ENCODE measurements around the gene ACO2.
A peak's percentile ranks its signal among the peaks of the same experiment; 100 is the strongest.

Gene ACO2

DNA sequence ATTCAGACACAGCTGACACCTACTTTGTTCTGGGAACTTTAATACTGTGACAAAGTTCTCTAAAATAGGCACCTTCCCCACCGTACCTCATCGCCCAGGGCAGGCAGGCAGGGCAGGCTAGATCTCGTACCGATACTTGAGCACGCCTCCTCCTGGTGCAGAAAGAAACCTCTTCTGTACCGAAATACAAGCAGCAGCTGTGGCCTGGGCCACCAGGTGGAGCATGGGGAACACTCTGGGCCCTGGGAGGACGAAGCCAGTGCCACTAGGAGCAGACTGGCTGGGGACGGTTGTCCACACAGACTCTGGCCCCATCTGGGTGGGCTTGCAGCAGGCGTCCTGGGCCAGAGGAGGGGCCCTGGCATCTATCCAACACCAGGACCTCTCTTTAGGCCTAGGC, 108.0 kb downstream of the ACO2 start:
- no peak for FAIRE-seq
- DNase-seq (ENCODE audit: insufficient read length, low spot score) = peak; percentile 39
- TF ChIP-seq, protein P1, sequence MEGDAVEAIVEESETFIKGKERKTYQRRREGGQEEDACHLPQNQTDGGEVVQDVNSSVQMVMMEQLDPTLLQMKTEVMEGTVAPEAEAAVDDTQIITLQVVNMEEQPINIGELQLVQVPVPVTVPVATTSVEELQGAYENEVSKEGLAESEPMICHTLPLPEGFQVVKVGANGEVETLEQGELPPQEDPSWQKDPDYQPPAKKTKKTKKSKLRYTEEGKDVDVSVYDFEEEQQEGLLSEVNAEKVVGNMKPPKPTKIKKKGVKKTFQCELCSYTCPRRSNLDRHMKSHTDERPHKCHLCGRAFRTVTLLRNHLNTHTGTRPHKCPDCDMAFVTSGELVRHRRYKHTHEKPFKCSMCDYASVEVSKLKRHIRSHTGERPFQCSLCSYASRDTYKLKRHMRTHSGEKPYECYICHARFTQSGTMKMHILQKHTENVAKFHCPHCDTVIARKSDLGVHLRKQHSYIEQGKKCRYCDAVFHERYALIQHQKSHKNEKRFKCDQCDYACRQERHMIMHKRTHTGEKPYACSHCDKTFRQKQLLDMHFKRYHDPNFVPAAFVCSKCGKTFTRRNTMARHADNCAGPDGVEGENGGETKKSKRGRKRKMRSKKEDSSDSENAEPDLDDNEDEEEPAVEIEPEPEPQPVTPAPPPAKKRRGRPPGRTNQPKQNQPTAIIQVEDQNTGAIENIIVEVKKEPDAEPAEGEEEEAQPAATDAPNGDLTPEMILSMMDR (IDR thresholded peaks at IDR 0.05; ENCODE audit: insufficient read depth, missing control alignments) = peak; percentile 86

GRCh38 chr22:41578114-41578513, 109.2 kb downstream of the ACO2 start:
- no peak for DNase-seq (ENCODE audit: insufficient read length, low spot score)
- FAIRE-seq = no peak
- TF ChIP-seq, protein P1 (IDR thresholded peaks at IDR 0.05; ENCODE audit: insufficient read depth, missing control alignments) = no peak

Measured in D721Med (cell line).